SU-DHL-6 (cell line): Measurements from ENCODE around the gene DYNLRB1.

Source experiments
- H2AFZ ChIP-seq: fragments of 200-600 bp; sonication (generic); 2 replicates; pipeline ENCODE4 v1.6.1; 2014; ENCODE audit warnings: low read depth, mild to moderate bottlenecking, moderate library complexity, mixed read lengths, antibody characterized with exemption, low read length; ENCODE audit not compliant: severe bottlenecking
- H3F3A ChIP-seq: fragments of 200-600 bp; shearing (Covaris generic); 2 replicates; pipeline ENCODE4 v1.6.0; 2016; ENCODE audit warnings: antibody characterized with exemption, mild to moderate bottlenecking; ENCODE audit not compliant: insufficient read depth
- H3K27ac ChIP-seq: fragments of 200-600 bp; sonication (generic); 2 replicates; pipeline ENCODE4 v1.5.1; 2016; ENCODE audit warnings: low read depth, mild to moderate bottlenecking, low read length, moderate library complexity, mixed read lengths
- H3K27me3 ChIP-seq: fragments of 200-600 bp; sonication (generic), shearing (Covaris generic); 2 replicates; pipeline ENCODE4 v1.6.0; 2014; ENCODE audit warnings: mild to moderate bottlenecking, low read length
- H3K36me3 ChIP-seq: fragments of 200-600 bp; sonication (generic); 2 replicates; pipeline ENCODE4 v1.6.1; 2014; ENCODE audit warnings: mild to moderate bottlenecking, low read length, mixed read lengths
- H3K4me2 ChIP-seq: fragments of 300-600, 200-600 bp; shearing (Covaris generic), sonication (generic); 2 replicates; pipeline ENCODE4 v1.6.0; 2014; ENCODE audit warnings: low read length, low read depth, mild to moderate bottlenecking; ENCODE audit not compliant: poor library complexity, severe bottlenecking
- H3K4me3 ChIP-seq: fragments of 200-600 bp; sonication (generic); 2 replicates; pipeline ENCODE4 v1.5.1; 2014; ENCODE audit warnings: antibody characterized with exemption, low read length, mild to moderate bottlenecking, mixed read lengths; ENCODE audit not compliant: insufficient read depth, poor library complexity, severe bottlenecking
- H3K79me2 ChIP-seq: fragments of 200-600 bp; sonication (generic); 2 replicates; pipeline ENCODE4 v1.6.1; 2014; ENCODE audit warnings: mild to moderate bottlenecking, low read length, moderate library complexity; ENCODE audit not compliant: insufficient read depth
- H3K9ac ChIP-seq: fragments of 200-600 bp; sonication (generic); 2 replicates; pipeline ENCODE4 v1.7.0; 2014; ENCODE audit warnings: mild to moderate bottlenecking, low read length
- H3K9me2 ChIP-seq: fragments of 200-600 bp; sonication (generic); replicated peaks from 2 replicates; pipeline ENCODE4 v1.6.1; 2014; ENCODE audit warnings: low read length; ENCODE audit not compliant: insufficient read depth
- H3K9me3 ChIP-seq: fragments of 200-600 bp; sonication (generic); 2 replicates; pipeline ENCODE4 v1.6.1; 2014; ENCODE audit warnings: low read length, mixed read lengths; ENCODE audit not compliant: insufficient read depth
- H4K20me1 ChIP-seq: fragments of 200-600 bp; sonication (generic); 2 replicates; pipeline ENCODE4 v1.6.1; 2014; ENCODE audit warnings: low read depth, mild to moderate bottlenecking, antibody characterized with exemption, low read length, moderate library complexity, mixed read lengths
- EZH2phosphoT487 ChIP-seq: fragments of 200-600 bp; sonication (generic), shearing (Covaris generic); conservative IDR thresholded peaks from 2 replicates; pipeline ENCODE4 v1.6.1; 2018; ENCODE audit warnings: mild to moderate bottlenecking, antibody characterized with exemption, low read length, moderate library complexity, mixed read lengths
- TF ChIP-seq, protein P1 (sequence below): fragments of 200-600 bp; sonication (generic); IDR thresholded peaks from one replicate; pipeline ENCODE4 v1.5.1; 2017; ENCODE audit warnings: antibody characterized with exemption, mild to moderate bottlenecking, low read length, moderate library complexity; ENCODE audit not compliant: insufficient read depth, poor library complexity, severe bottlenecking

DYNLRB1 gene

DNA sequence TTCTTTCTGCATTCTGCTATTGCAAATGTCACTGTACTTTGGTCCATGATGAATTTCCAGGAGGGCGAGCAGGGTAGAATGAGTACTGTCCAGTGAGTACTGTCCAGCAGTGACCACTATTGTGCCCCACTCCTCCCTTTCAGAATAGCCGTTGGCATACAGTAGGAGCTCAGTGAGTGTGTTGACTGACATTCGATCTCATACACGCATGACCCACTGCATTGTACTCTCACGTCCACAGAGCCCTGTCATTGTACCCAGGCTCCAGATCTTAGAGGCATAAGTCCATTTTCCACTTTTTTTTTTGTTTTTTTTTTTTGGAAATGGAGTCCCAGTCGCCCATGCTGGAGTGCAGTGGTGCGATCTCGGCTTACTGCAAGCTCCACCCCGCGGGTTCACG, 8.2 kb downstream of the DYNLRB1 start:
- Histone ChIP-seq H3K9me2 (no peaks in the 10 kb centered on the region), H3F3A (no peaks in the 10 kb centered on the region), H3K27ac (no peak overlapping the region), H3K27me3 (no peaks in the 10 kb centered on the region), H3K4me2 (no peak overlapping the region), H3K4me3 (no peak overlapping the region), H2AFZ (no peak overlapping the region), H3K9ac (no peak overlapping the region), H4K20me1 (no peaks in the 10 kb centered on the region), H3K9me3 (no peaks in the 10 kb centered on the region), H3K36me3 (no peaks in the 10 kb centered on the region), H3K79me2 (peaks cover 55% of the 10 kb centered on the region)
- no peak for TF ChIP-seq EZH2phosphoT487
- TF ChIP-seq, protein P1, sequence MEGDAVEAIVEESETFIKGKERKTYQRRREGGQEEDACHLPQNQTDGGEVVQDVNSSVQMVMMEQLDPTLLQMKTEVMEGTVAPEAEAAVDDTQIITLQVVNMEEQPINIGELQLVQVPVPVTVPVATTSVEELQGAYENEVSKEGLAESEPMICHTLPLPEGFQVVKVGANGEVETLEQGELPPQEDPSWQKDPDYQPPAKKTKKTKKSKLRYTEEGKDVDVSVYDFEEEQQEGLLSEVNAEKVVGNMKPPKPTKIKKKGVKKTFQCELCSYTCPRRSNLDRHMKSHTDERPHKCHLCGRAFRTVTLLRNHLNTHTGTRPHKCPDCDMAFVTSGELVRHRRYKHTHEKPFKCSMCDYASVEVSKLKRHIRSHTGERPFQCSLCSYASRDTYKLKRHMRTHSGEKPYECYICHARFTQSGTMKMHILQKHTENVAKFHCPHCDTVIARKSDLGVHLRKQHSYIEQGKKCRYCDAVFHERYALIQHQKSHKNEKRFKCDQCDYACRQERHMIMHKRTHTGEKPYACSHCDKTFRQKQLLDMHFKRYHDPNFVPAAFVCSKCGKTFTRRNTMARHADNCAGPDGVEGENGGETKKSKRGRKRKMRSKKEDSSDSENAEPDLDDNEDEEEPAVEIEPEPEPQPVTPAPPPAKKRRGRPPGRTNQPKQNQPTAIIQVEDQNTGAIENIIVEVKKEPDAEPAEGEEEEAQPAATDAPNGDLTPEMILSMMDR, result no peak

DNA sequence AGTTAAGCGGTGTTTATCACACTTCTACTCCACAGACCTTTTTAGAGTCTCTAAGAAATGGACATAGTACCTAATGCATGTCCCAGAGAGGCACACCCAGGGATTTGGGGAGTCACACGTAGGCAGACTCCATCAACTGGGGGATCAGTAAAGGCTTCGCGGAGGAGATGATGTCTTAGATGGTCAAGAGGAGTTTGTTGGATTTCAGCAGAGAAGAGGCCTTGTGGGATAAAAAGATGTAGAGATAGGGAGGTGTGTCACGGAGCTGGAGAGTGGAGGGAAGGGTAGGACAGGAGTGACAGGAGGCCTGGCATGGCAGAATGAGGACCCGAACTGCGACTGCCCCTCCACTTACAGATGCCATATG, 9.1 kb downstream of the DYNLRB1 start:
- no peak overlapping the region for H3K4me3 ChIP-seq
- H3K9me2 ChIP-seq, result no peaks in the 10 kb centered on the region
- no peak overlapping the region for H2AFZ ChIP-seq
- no peak overlapping the region for H3K4me2 ChIP-seq
- peaks cover 47% of the 10 kb centered on the region for H3K79me2 ChIP-seq
- H3K9me3 ChIP-seq, result no peaks in the 10 kb centered on the region
- H3K27me3 ChIP-seq, result no peaks in the 10 kb centered on the region
- no peak overlapping the region for H3K27ac ChIP-seq
- no peaks in the 10 kb centered on the region for H3K36me3 ChIP-seq
- no peak overlapping the region for H3K9ac ChIP-seq
- H4K20me1 ChIP-seq, result no peaks in the 10 kb centered on the region
- H3F3A ChIP-seq, result no peaks in the 10 kb centered on the region
- no peak for TF ChIP-seq EZH2phosphoT487
- TF ChIP-seq, protein P1, result no peak

DNA sequence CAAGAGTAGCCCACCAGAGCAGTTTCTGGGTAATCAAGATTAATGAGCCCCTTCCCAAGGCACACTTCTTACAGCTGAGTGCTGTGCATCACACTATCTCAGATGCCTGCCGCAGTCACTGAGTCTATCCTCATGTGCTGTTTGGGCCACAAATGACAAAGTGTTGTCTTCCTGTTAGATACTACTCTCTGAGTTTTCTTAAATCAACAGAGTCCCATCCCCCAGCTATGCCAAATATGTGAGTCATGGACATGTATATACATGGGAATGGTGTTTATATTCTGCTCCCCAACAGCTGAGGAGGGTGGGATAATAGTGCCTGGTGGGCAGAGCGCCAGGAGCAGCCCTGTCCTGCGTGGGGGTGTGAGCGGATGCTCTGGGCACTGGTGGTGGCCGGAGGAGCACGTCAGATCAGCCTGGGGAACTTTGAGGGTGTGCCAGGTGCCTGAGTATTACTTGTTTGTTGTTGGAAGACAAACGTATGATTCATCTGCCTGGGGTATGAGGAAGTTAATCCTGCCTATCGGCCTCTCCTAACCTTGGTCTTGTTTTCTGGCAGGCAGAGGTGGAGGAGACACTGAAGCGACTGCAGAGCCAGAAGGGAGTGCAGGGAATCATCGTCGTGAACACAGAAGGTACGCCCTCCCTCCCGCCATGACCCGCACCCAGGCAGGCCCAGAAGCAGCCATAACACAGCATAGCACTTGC, 9.6 kb downstream of the DYNLRB1 start:
- Histone ChIP-seq H3K9me3 (no peaks in the 10 kb centered on the region), H2AFZ (no peak overlapping the region), H3K4me3 (no peak overlapping the region), H3K27me3 (no peaks in the 10 kb centered on the region), H3K27ac (no peak overlapping the region), H3K79me2 (peaks cover 42% of the 10 kb centered on the region), H3K9me2 (no peaks in the 10 kb centered on the region), H3K4me2 (no peak overlapping the region), H3F3A (no peaks in the 10 kb centered on the region), H3K9ac (no peak overlapping the region), H4K20me1 (no peaks in the 10 kb centered on the region), H3K36me3 (no peaks in the 10 kb centered on the region)
- TF ChIP-seq, protein P1, result no peak
- TF ChIP-seq EZH2phosphoT487, result no peak
